ENCODE results near the gene GNAZ.

Gene GNAZ

GRCh38 chr22:23106344-23106743 lies 36.0 kb downstream of the GNAZ start:
- DNase-seq (ENCODE audit: low read depth in 2 of 2), result no peak

GRCh38 chr22:23106906-23107367 lies 36.6 kb downstream of the GNAZ start:
- DNase-seq (ENCODE audit: low read depth in 2 of 2), result no peak

GRCh38 chr22:23107487-23108248 lies 37.3 kb downstream of the GNAZ start:
- DNase-seq (ENCODE audit: low read depth in 2 of 2), result no peak

- no peak for DNase-seq (ENCODE audit: low read depth in 2 of 2)
These were observed 38.1 kb downstream of the GNAZ start for GRCh38 chr22:23108249-23109078.

GRCh38 chr22:23109079-23109347 lies 38.7 kb downstream of the GNAZ start:
- DNase-seq (ENCODE audit: low read depth in 2 of 2), result no peak

GRCh38 chr22:23109441-23109978 lies 39.2 kb downstream of the GNAZ start:
- no peak for DNase-seq (ENCODE audit: low read depth in 2 of 2)

GRCh38 chr22:23110190-23110921 lies 40.0 kb downstream of the GNAZ start:
- DNase-seq (ENCODE audit: low read depth in 2 of 2), result no peak

- DNase-seq (ENCODE audit: low read depth in 2 of 2), result no peak
These were observed 40.7 kb downstream of the GNAZ start for GRCh38 chr22:23110922-23111527.

GRCh38 chr22:23112472-23113012 lies 42.2 kb downstream of the GNAZ start:
- no peak for DNase-seq (ENCODE audit: low read depth in 2 of 2)

- DNase-seq (ENCODE audit: low read depth in 2 of 2), result no peak
These were observed 42.9 kb downstream of the GNAZ start for GRCh38 chr22:23113067-23113846.

- no peak for DNase-seq (ENCODE audit: low read depth in 2 of 2)
These were observed 43.8 kb downstream of the GNAZ start for GRCh38 chr22:23113847-23114720.

GRCh38 chr22:23114721-23115020 lies 44.4 kb downstream of the GNAZ start:
- DNase-seq (ENCODE audit: low read depth in 2 of 2), result no peak

GRCh38 chr22:23115369-23115768 lies 45.0 kb downstream of the GNAZ start:
- no peak for DNase-seq (ENCODE audit: low read depth in 2 of 2)

GRCh38 chr22:23115825-23116494 lies 45.6 kb downstream of the GNAZ start:
- no peak for DNase-seq (ENCODE audit: low read depth in 2 of 2)

- no peak for DNase-seq (ENCODE audit: low read depth in 2 of 2)
These were observed 46.4 kb downstream of the GNAZ start for GRCh38 chr22:23116506-23117263.

GRCh38 chr22:23117275-23117674 lies 47.0 kb downstream of the GNAZ start:
- no peak for DNase-seq (ENCODE audit: low read depth in 2 of 2)

GRCh38 chr22:23117891-23118646 lies 47.8 kb downstream of the GNAZ start:
- DNase-seq (ENCODE audit: low read depth in 2 of 2), result no peak

All from activated CD8-positive, alpha-beta memory T cell treated with anti-CD3 and anti-CD28 coated beads for 4 hours (primary cell).